ENCODE results near the gene BACH1. TPM values are rescaled to one million over a fixed set of nuclear protein-coding genes. Genes with fewer than 3 reads are reported as not detected.

Gene BACH1
- 55.1 and 71.2 TPM in 2 replicates for total RNA-seq

DNA sequence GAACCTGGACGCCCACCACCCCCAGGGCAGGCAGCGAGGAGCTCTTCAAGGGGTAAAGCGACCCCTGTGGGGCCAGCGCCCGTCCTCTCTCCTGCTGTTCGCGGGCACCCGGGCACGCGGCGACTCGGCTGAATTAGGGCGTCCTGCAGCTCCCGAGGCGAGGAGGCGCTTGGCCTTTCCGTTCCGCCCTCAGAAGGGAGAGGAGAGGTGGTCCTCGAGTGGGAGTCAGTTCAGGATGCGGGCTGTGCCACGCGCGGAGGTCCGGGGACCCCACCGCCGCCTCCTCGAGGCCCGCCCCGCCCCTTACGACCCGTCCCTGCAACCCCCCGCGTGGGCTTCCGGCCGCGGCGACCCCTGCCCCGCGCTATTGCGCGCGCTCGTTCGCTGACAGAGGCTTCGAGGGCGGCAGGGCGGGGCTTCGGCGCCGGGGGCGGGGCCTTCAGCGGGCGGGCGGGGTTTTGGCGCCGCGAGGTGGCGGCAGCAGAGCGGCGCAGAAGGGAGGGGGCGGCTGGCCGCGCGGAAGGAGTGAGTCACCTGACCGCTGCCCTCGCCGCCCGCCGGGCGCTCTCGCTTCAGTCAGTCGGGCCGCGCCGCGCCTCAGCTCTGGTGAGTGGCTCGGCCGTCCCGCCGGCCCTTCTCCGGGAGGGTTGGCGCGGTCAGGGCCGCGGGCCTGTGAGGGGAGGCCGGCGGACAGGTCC lies at the start of gene BACH1:
Gene BACH1, plus strand, starts transcription at position 575 of the 698 bp plus-strand sequence. CDS start 22,359 bp downstream, outside the sequence.

Other genes with a start within 250 kb of the BACH1 start
- 140 and 159 TPM in 2 replicates for gene CCT8, start 225.3 kb upstream of the BACH1 start, total RNA-seq
- gene MAP3K7CL, start 168.3 kb upstream of the BACH1 start, total RNA-seq = 3.6 and 3.7 TPM in 2 replicates